ENCODE data around the gene UNC119B.

The UNC119B gene

DNA sequence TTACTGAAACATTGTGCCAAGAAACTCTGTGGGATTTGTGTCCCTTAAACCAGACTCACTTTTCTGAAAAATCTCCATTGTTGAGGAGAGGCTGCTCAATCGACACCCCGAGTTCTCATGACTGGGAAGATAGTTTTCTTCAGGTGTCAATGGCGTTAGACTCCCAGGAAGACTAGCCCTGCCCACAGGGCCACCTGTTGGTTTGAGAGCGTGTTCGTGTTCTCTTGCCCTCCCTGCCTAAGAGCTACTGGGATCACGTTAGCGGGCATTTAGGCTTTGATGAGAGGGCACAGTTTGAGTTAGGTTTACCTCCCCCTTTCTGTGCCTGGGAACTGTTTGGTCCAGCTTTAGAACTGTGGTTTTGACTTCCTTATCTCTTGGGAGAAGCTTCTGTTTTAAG, 10.7 kb upstream of the UNC119B start:
- no peaks in the 10 kb centered on the region for H3F3A ChIP-seq (ENCODE audit: insufficient read depth, low read length)
- H3K9ac ChIP-seq (ENCODE audit: low read length), result no peak overlapping the region
- TF ChIP-seq, protein P1, sequence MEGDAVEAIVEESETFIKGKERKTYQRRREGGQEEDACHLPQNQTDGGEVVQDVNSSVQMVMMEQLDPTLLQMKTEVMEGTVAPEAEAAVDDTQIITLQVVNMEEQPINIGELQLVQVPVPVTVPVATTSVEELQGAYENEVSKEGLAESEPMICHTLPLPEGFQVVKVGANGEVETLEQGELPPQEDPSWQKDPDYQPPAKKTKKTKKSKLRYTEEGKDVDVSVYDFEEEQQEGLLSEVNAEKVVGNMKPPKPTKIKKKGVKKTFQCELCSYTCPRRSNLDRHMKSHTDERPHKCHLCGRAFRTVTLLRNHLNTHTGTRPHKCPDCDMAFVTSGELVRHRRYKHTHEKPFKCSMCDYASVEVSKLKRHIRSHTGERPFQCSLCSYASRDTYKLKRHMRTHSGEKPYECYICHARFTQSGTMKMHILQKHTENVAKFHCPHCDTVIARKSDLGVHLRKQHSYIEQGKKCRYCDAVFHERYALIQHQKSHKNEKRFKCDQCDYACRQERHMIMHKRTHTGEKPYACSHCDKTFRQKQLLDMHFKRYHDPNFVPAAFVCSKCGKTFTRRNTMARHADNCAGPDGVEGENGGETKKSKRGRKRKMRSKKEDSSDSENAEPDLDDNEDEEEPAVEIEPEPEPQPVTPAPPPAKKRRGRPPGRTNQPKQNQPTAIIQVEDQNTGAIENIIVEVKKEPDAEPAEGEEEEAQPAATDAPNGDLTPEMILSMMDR (IDR thresholded peaks at IDR 0.05; ENCODE audit: low read length), result no peak
- TF ChIP-seq EZH2phosphoT487 (IDR thresholded peaks at IDR 0.05; ENCODE audit: low read length), result no peak
- no peak for TF ChIP-seq EZH2 (optimal IDR thresholded peaks at IDR 0.05; ENCODE audit: low read depth, low read length)
- H4K20me1 ChIP-seq (ENCODE audit: insufficient read depth, low read length), result no peaks in the 10 kb centered on the region
- no peak overlapping the region for H3K4me3 ChIP-seq (ENCODE audit: low read length)
- H3K27me3 ChIP-seq (replicated peaks; ENCODE audit: insufficient read depth, low read length), result no peaks in the 10 kb centered on the region
- H3K9me3 ChIP-seq (replicated peaks; ENCODE audit: insufficient read depth, low read length), result no peaks in the 10 kb centered on the region
- H3K9me2 ChIP-seq (replicated peaks; ENCODE audit: insufficient read depth, low read length), result no peaks in the 10 kb centered on the region
- H2AFZ ChIP-seq (ENCODE audit: low read length), result no peak overlapping the region
- DNase-seq, result no peak
- H3K27ac ChIP-seq (ENCODE audit: low read length), result no peak overlapping the region
- no peak overlapping the region for H3K4me2 ChIP-seq (ENCODE audit: low read depth, low read length)
- H3K36me3 ChIP-seq (replicated peaks; ENCODE audit: insufficient read depth, low read length), result no peaks in the 10 kb centered on the region
- H3K4me1 ChIP-seq (ENCODE audit: low read length), result no peaks in the 10 kb centered on the region
- no peaks in the 10 kb centered on the region for H3K79me2 ChIP-seq (ENCODE audit: low read length)

DNA sequence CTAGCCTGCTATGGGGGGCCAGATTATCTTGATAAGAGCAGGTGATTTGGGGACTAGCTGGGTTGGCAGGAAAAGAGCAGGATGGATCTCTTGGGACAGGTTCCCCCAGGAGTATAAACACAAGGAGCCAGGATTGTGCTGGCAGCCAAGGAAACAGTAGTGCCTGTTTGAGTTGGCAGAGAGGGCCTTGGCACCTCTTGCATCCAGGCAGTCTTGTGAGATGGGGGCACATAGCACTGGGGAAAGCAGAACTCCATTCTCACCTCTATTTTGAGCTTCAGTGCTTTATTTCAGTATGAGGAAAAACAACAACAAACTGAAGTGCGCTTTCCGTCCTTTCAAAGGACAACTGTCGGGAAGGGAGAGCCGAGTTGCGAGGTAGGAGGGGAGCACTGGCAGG, 9.4 kb upstream of the UNC119B start:
- no peaks in the 10 kb centered on the region for H3K9me2 ChIP-seq (replicated peaks; ENCODE audit: insufficient read depth, low read length)
- H3K9ac ChIP-seq (ENCODE audit: low read length), result no peak overlapping the region
- no peak for DNase-seq
- H4K20me1 ChIP-seq (ENCODE audit: insufficient read depth, low read length), result no peaks in the 10 kb centered on the region
- no peaks in the 10 kb centered on the region for H3K36me3 ChIP-seq (replicated peaks; ENCODE audit: insufficient read depth, low read length)
- H3K79me2 ChIP-seq (ENCODE audit: low read length), result no peaks in the 10 kb centered on the region
- H3K27me3 ChIP-seq (replicated peaks; ENCODE audit: insufficient read depth, low read length), result no peaks in the 10 kb centered on the region
- TF ChIP-seq EZH2 (optimal IDR thresholded peaks at IDR 0.05; ENCODE audit: low read depth, low read length) (no peak), EZH2phosphoT487 (IDR thresholded peaks at IDR 0.05; ENCODE audit: low read length) (no peak)
- TF ChIP-seq, protein P1 (IDR thresholded peaks at IDR 0.05; ENCODE audit: low read length), result no peak
- no peak overlapping the region for H2AFZ ChIP-seq (ENCODE audit: low read length)
- H3K4me3 ChIP-seq (ENCODE audit: low read length), result no peak overlapping the region
- no peak overlapping the region for H3K27ac ChIP-seq (ENCODE audit: low read length)
- H3F3A ChIP-seq (ENCODE audit: insufficient read depth, low read length), result no peaks in the 10 kb centered on the region
- no peaks in the 10 kb centered on the region for H3K9me3 ChIP-seq (replicated peaks; ENCODE audit: insufficient read depth, low read length)
- H3K4me1 ChIP-seq (ENCODE audit: low read length), result no peaks in the 10 kb centered on the region
- no peak overlapping the region for H3K4me2 ChIP-seq (ENCODE audit: low read depth, low read length)

GRCh38 chr12:120702637-120703036, 7.6 kb upstream of the UNC119B start:
- H3K27me3 ChIP-seq (replicated peaks; ENCODE audit: insufficient read depth, low read length), result no peaks in the 10 kb centered on the region
- H3K4me1 ChIP-seq (ENCODE audit: low read length), result no peaks in the 10 kb centered on the region
- no peaks in the 10 kb centered on the region for H4K20me1 ChIP-seq (ENCODE audit: insufficient read depth, low read length)
- H3K9me3 ChIP-seq (replicated peaks; ENCODE audit: insufficient read depth, low read length), result no peaks in the 10 kb centered on the region
- H3K27ac ChIP-seq (ENCODE audit: low read length), result no peak overlapping the region
- no peak for DNase-seq
- H3F3A ChIP-seq (ENCODE audit: insufficient read depth, low read length), result no peaks in the 10 kb centered on the region
- H3K9ac ChIP-seq (ENCODE audit: low read length), result no peak overlapping the region
- no peaks in the 10 kb centered on the region for H3K79me2 ChIP-seq (ENCODE audit: low read length)
- no peak overlapping the region for H3K4me2 ChIP-seq (ENCODE audit: low read depth, low read length)
- TF ChIP-seq EZH2phosphoT487 (IDR thresholded peaks at IDR 0.05; ENCODE audit: low read length) (no peak), EZH2 (optimal IDR thresholded peaks at IDR 0.05; ENCODE audit: low read depth, low read length) (no peak)
- TF ChIP-seq, protein P1 (IDR thresholded peaks at IDR 0.05; ENCODE audit: low read length), result no peak
- H3K9me2 ChIP-seq (replicated peaks; ENCODE audit: insufficient read depth, low read length), result no peaks in the 10 kb centered on the region
- H2AFZ ChIP-seq (ENCODE audit: low read length), result no peak overlapping the region
- H3K4me3 ChIP-seq (ENCODE audit: low read length), result no peak overlapping the region
- H3K36me3 ChIP-seq (replicated peaks; ENCODE audit: insufficient read depth, low read length), result no peaks in the 10 kb centered on the region
